BE2C (cell line): ENCODE data around the gene MBP.
A peak's percentile ranks its signal among the peaks of the same experiment; 100 is the strongest.

ENCODE experiments used
- DNase-seq: peaks from one replicate; pipeline ENCODE4 v3.0.0-alpha.2; 2020
- H3K27me3 ChIP-seq: fragments of 250-450 bp; sonication (Bioruptor Pico); 2 replicates; pipeline ENCODE4 v1.5.1; 2020; ENCODE audit warnings: mild to moderate bottlenecking
- H3K36me3 ChIP-seq: fragments of 250-450 bp; sonication (Bioruptor Pico); 2 replicates; pipeline ENCODE4 v1.5.1; 2020; ENCODE audit warnings: mild to moderate bottlenecking
- H3K4me1 ChIP-seq: fragments of 250-450 bp; sonication (Bioruptor Pico); 2 replicates; pipeline ENCODE4 v1.5.1; 2020
- H3K4me3 ChIP-seq: 2 replicates; pipeline ENCODE4 v1.5.1; 2011; ENCODE audit warnings: low read depth, low read length
- H3K9me3 ChIP-seq: fragments of 250-450 bp; sonication (Bioruptor Pico); 2 replicates; pipeline ENCODE4 v1.5.1; 2020
- TF ChIP-seq, protein P1 (sequence below): IDR thresholded peaks from 2 replicates; pipeline ENCODE4 v1.5.1; 2012; ENCODE audit warnings: mild to moderate bottlenecking, low read depth, low read length

The MBP gene

DNA sequence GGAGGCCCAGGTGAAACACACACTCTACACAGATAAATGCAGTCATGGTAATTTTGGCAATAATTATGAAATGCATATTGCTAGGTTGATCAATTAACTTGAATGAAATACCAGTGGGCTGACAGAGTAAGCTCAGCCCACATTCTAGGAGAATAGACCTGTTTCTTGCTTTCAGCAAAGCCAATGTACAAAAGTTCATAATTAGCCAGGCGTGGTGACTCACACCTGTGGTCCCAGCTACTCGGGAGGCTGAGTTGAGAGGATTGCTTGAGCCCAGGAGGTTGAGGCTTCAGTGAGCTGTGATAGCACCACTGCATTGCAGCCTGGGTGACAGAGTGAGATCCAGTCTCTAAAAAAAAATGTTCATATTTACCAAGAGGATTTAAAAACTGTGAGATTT lies 15.7 kb upstream of the MBP start:
- H3K4me3 ChIP-seq: no peak overlapping the region
- H3K9me3 ChIP-seq: no peaks in the 10 kb centered on the region
- no peaks in the 10 kb centered on the region for H3K27me3 ChIP-seq
- H3K36me3 ChIP-seq: no peaks in the 10 kb centered on the region
- TF ChIP-seq, protein P1, sequence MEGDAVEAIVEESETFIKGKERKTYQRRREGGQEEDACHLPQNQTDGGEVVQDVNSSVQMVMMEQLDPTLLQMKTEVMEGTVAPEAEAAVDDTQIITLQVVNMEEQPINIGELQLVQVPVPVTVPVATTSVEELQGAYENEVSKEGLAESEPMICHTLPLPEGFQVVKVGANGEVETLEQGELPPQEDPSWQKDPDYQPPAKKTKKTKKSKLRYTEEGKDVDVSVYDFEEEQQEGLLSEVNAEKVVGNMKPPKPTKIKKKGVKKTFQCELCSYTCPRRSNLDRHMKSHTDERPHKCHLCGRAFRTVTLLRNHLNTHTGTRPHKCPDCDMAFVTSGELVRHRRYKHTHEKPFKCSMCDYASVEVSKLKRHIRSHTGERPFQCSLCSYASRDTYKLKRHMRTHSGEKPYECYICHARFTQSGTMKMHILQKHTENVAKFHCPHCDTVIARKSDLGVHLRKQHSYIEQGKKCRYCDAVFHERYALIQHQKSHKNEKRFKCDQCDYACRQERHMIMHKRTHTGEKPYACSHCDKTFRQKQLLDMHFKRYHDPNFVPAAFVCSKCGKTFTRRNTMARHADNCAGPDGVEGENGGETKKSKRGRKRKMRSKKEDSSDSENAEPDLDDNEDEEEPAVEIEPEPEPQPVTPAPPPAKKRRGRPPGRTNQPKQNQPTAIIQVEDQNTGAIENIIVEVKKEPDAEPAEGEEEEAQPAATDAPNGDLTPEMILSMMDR: no peak
- DNase-seq: no peak
- H3K4me1 ChIP-seq: no peaks in the 10 kb centered on the region; the same call in 1 of the 2 replicates

DNA sequence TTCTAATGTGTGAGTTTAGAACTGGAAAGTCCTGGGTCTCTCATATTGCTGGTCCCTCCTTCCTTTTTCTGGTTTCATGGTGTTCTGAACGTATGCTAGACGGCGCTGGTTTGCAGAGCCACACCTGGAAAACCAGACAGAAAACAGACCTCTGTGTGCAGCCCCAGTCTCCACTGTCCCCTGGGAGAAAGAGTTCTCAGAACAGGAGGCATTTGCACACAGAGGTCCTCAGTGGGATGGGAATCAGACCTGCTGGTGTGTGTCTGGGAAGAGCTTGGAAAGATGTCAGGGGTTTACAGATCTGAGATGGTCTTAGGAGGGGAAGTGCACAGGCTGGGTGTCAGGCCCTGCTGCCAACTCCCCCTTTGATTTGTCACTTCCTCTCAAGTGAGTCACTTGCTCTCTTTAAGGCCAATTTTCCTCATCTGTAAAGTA lies 14.9 kb upstream of the MBP start:
- DNase-seq: peak; percentile 67
- Histone ChIP-seq H3K9me3 (no peaks in the 10 kb centered on the region), H3K4me3 (no peak overlapping the region), H3K27me3 (no peaks in the 10 kb centered on the region), H3K4me1 (no peaks in the 10 kb centered on the region; the same call in 1 of the 2 replicates), H3K36me3 (no peaks in the 10 kb centered on the region)
- TF ChIP-seq, protein P1: no peak

DNA sequence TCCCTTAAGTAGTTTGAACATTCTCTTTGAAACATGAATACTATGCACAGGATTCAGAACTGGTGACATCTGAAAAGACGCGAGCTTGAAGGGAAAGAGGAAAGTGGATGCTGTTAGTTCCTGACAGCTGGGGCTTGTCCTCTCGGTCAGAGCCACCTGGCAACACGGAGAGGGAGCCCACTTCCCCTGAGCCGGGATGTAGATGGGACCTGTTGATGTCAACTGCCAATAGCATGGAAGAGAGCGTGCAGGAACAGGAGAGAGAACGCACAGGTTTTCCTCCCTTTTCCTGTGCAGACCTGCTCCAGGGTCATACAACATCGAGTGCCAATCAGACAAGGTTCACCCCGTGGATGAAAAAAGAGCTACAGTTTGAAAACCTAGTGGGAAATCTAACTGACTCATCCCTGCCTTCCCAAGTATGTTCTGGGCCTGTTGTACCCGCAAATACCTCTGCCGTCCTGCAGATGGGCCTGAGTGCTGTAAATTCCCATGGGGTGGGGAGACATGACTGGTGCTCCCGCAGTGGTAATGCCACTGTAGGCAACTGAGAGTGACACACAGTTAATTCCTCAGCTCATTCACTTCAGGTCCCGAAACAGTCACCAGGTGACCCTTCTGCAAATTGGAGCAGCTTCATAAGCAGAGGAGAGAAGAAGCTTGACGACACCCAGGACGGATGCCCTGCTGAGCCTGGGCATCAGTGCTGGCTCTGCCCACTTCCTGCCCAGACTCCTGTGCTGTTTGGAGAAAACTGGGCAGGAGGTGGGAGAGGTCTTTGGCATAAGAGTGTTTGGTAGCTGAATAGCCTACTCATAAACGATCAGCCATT lies 13.9 kb upstream of the MBP start:
- no peaks in the 10 kb centered on the region for H3K9me3 ChIP-seq
- DNase-seq: no peak
- TF ChIP-seq, protein P1: no peak
- no peaks in the 10 kb centered on the region for H3K27me3 ChIP-seq
- H3K36me3 ChIP-seq: no peaks in the 10 kb centered on the region
- H3K4me1 ChIP-seq: no peaks in the 10 kb centered on the region; the same call in 1 of the 2 replicates
- H3K4me3 ChIP-seq: no peak overlapping the region

DNA sequence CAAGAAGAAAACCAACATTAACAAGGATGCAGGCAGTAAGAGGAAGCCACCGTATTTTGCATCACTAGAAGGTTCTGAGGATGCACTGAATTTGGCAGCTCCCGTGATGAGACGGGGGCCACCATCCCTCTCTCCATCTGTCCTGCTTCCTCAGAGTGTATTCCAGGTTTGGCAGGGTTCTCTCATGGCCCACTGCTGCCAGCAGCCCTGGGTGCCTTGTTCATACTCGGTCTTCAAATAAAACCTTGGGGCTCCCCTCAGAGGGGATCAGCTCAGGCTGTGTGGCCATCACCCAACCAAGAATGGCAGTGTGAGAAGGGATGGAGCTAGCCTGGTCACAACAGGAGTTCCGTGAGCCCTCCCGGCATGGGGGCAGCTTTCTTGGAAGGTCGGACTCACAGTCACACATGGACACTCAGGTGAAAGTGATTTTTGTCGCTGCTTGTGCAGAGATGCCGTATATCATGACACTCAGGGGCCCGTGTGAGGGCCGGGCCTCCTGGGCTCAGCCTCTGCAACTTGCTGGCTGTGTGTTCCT lies 12.8 kb upstream of the MBP start:
- no peak overlapping the region for H3K4me3 ChIP-seq
- TF ChIP-seq, protein P1: no peak
- H3K36me3 ChIP-seq: no peaks in the 10 kb centered on the region
- H3K4me1 ChIP-seq: no peaks in the 10 kb centered on the region; the same call in 1 of the 2 replicates
- DNase-seq: no peak
- H3K27me3 ChIP-seq: no peaks in the 10 kb centered on the region
- H3K9me3 ChIP-seq: no peaks in the 10 kb centered on the region

DNA sequence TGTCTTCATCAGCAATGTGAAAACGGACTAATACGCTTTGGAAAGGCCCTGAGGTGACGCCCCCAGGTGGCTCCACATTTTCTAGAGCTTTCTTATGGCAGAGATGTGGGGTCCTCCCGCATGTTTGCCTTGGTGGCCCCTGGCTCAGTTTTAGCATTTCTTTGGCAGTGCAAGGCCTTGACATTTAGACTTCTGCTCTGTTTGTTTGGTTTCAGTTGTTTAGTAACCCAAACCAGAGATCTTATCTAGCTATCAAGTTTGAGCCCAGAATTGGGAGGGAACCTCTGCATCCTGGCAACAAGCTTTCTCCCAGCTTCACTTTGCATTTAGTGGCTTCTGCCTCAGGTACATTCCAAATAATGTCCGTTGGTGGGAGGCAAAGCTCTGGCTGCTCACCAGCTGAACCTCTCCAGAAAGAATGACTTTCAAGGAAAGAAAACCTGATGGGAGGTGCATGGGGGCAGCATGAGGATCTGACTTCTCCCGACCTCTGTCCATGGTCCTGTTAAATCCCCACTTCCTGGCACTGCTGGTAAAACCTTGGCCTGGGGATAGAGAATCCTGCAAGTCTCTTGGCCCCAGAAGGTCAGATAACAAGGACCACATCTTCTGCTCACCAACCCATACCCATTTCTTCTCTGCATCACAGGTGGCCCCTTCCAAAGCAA lies 12.0 kb upstream of the MBP start:
- H3K27me3 ChIP-seq: no peaks in the 10 kb centered on the region
- no peak overlapping the region for H3K4me3 ChIP-seq
- H3K36me3 ChIP-seq: no peaks in the 10 kb centered on the region
- TF ChIP-seq, protein P1: no peak
- no peaks in the 10 kb centered on the region; the same call in 1 of the 2 replicates for H3K4me1 ChIP-seq
- H3K9me3 ChIP-seq: no peaks in the 10 kb centered on the region
- no peak for DNase-seq
